T-cell (primary cell): Measurements from ENCODE around the gene DRC1. TPM values are rescaled to one million over a fixed set of nuclear protein-coding genes. Genes with fewer than 3 reads are reported as not detected.
"Not testable (repeated sequence)": the region's sequence is repeated elsewhere in the genome, so short reads cannot be mapped to it uniquely, and the experiment has no call there.

ENCODE experiments used
- ATAC-seq, 4 experiments: fragments of 200-7000 bp in 3 of 4; fragments of 150-1000 bp in 1 of 4; cut with Tn5 transposase; replicated peaks in 1 of 4; 1 replicate in 3 of 4; 2 replicates in 1 of 4; pipeline ENCODE4 v1.10.0; 2021; ENCODE audit warnings: moderate library complexity in 3 of 4, mild to moderate bottlenecking in 2 of 4, moderate number of reproducible peaks in 1 of 4
- CTCF ChIA-PET, 2 donors: fragments of 300-600 bp; sonication (Branson Sonifier 250); formaldehyde crosslinking; loops; one replicate each; lab custom pipeline; 2022; ENCODE audit warnings: antibody characterized with exemption in 2 of 2; lab: Charles Lee
- POLR2A ChIA-PET, 2 donors: fragments of 300-600 bp; sonication (Branson Sonifier 250); formaldehyde crosslinking; loops; one replicate each; lab custom pipeline; 2022; ENCODE audit warnings: antibody characterized with exemption in 2 of 2; lab: Charles Lee
- DNase-seq, 35 experiments: peaks; one replicate each; pipeline versions ENCODE4 v3.0.0 to v3.0.0-alpha.2; 2013 to 2023
- H3K27ac ChIP-seq: one replicate; pipeline ENCODE4 v1.5.1; 2013; ENCODE audit warnings: low read length
- H3K27me3 ChIP-seq, 2 experiments: replicated peaks in 1 of 2; 1 replicate in 1 of 2; 2 replicates in 1 of 2; pipeline versions ENCODE4 v1.6.1 to v1.7.0; 2013; ENCODE audit warnings: low read length in 1 of 2, mixed read lengths in 1 of 2; ENCODE audit not compliant: control insufficient read depth in 2 of 2, insufficient read depth in 2 of 2; ENCODE audit errors: extremely low read depth in 1 of 2
- H3K36me3 ChIP-seq, 2 donors: 1 replicate in 1 of 2; 2 replicates in 1 of 2; pipeline versions ENCODE4 v1.6.1 to v1.7.0; 2013; ENCODE audit warnings: low read length in 1 of 2; ENCODE audit not compliant: control insufficient read depth in 2 of 2, insufficient read depth in 1 of 2; ENCODE audit errors: extremely low read depth in 1 of 2
- H3K4me1 ChIP-seq, 2 experiments: 1 replicate in 1 of 2; 2 replicates in 1 of 2; pipeline versions ENCODE4 v1.6.1 to v1.7.0; 2013; ENCODE audit warnings: low read length in 2 of 2, mixed read lengths in 1 of 2; ENCODE audit not compliant: insufficient read depth in 2 of 2, control insufficient read depth in 1 of 2; ENCODE audit errors: extremely low read depth in 1 of 2
- H3K4me3 ChIP-seq, 2 donors: 1 replicate in 1 of 2; 2 replicates in 1 of 2; pipeline versions ENCODE4 v1.5.1 to v1.7.0; 2013; ENCODE audit warnings: mild to moderate bottlenecking in 2 of 2, low read length in 1 of 2, moderate library complexity in 1 of 2; ENCODE audit not compliant: control insufficient read depth in 1 of 2; ENCODE audit errors: extremely low read depth in 1 of 2
- H3K9me3 ChIP-seq: 2 replicates; pipeline ENCODE4 v1.7.0; 2013
- H3K27ac Mint-ChIP-seq, 2 donors: one replicate each; pipeline ENCODE4 v1.8.0; 2020 to 2021; ENCODE audit warnings: mild to moderate bottlenecking in 2 of 2, mixed read lengths in 2 of 2
- H3K27me3 Mint-ChIP-seq, 2 donors: one replicate each; pipeline ENCODE4 v1.8.0; 2021 to 2022; ENCODE audit warnings: mixed read lengths in 2 of 2
- H3K36me3 Mint-ChIP-seq: one replicate; pipeline ENCODE4 v1.8.0; 2021; ENCODE audit warnings: mixed read lengths
- H3K4me1 Mint-ChIP-seq, 3 donors: one replicate each; pipeline ENCODE4 v1.8.0; 2020 to 2022; ENCODE audit warnings: mixed read lengths in 3 of 3, mild to moderate bottlenecking in 1 of 3
- H3K4me3 Mint-ChIP-seq, 3 donors: one replicate each; pipeline ENCODE4 v1.8.0; 2020 to 2022; ENCODE audit warnings: mild to moderate bottlenecking in 3 of 3, mixed read lengths in 3 of 3, moderate library complexity in 3 of 3
- H3K9me3 Mint-ChIP-seq, 3 donors: one replicate each; pipeline ENCODE4 v1.8.0; 2020 to 2022; ENCODE audit warnings: mixed read lengths in 3 of 3
- WGBS: methylation state at CpG from one replicate; pipeline ENCODE4 v1.1.5; 2013; ENCODE audit warnings: missing lambda C conversion rate; ENCODE audit not compliant: insufficient coverage; 5-methylcytosine and 5-hydroxymethylcytosine counted together
- total RNA-seq, 35 experiments: library from RNA in 6 of 35; stranded (reverse) in 6 of 35; fragments of 120-200 nt in 1 of 35; gene quantifications; one replicate each; pipeline versions ENCODE4 v1.2.1 to v1.2.4 and lab custom pipeline; 2013 to 2026

Gene DRC1
- total RNA-seq (not detected), total RNA-seq (lab: John Stamatoyannopoulos, UW) (0 to 0.22 (median 0.05) reads per million in 29 experiments)
- total RNA-seq (2013) = not detected

DNA sequence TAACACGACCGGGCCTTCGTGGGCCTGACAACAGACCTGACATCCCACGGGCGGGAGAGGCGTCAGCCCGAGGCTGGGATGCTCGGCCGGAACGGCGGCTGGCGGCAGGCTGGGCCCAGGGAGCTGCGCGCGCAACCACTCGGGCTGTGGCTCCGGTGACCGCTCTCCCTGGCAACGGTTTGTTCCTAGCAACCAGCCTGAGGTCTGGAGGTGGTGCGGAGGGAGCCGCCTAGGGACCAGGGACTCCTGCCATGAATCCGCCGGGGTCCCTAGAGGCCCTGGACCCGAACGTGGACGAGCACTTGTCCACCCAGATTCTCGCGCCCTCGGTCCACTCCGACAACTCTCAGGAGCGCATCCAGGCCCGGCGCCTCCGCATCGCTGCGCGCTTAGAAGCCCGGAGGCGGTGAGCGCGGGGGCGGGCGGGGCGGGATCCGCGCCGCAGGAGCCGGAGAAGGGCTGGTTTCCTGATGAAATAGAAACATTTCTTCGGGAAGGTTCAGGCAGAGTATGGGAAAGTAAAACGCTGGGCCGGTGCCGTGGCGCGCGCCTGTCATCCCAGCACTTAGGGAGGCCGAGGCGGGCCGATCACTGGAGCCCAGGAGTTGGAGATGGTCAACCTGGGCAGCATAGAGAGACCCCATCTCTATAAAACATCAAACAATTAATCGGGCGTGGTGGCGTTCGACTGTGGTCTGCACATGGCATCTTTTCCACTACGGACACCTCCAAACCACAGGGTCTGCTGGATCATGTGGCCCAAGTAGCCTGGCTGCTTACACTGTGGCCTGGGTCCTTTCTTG is at the start of gene DRC1:
Gene DRC1 (plus strand): TSS at position 182 of the 803 bp plus-strand sequence. CDS start 70 bp downstream, at position 252.
- Mint-ChIP-seq H3K27ac (no peak within 1 kb of the TSS), H3K9me3 (no peaks in the 10 kb centered on the region), H3K4me3 (no peak within 1 kb of the TSS), H3K36me3 (peaks cover under 1% of the 10 kb centered on the region), H3K4me1 (peaks cover 9 to 12% (median 9%) of the 10 kb centered on the region in 3 donors), H3K27me3 (peaks cover 3 to 12% of the 10 kb centered on the region in 2 donors)
- no peak within 1 kb of the TSS for H3K4me3 ChIP-seq
- H3K4me1 ChIP-seq = peaks cover 0 to 5% of the 10 kb centered on the region in 2 experiments
- WGBS = 35% methylated on average over 42 of the region's 63 CpGs
- peak in 4 of 35 experiments; percentile 1 to 16 (median 6) for DNase-seq
- ChIA-PET CTCF (no interaction called here), POLR2A (no interaction called here)
- H3K9me3 ChIP-seq = no peaks in the 10 kb centered on the region
- ATAC-seq = no peak
- no peak within 1 kb of the TSS for H3K27ac ChIP-seq
- H3K36me3 ChIP-seq = no peaks in the 10 kb centered on the region
- H3K27me3 ChIP-seq = peaks cover 0 to 20% of the 10 kb centered on the region in 2 experiments

DNA sequence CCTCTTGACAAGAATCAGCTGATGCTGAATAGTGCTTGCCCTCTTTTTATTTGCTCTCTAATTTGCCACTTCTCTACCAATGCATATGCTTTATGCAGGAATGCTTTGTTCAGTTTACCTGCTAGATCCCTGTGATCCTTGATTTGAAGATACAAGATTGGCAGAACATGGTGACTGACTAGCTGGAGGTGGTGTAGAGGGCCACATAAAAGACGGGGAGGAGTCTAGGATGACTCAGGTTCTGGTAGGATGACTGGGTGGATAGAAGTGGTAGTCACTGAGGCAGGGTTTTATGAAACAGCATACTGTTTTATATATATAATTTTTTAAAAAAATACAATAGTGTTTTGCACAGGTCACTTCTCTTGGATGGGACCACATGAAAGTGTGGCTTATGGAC is 48.8 kb upstream of the DRC1 start:
- no peak overlapping the region for H3K4me3 ChIP-seq
- no peak overlapping the region for H3K27ac ChIP-seq
- no peaks in the 10 kb centered on the region for H3K27me3 Mint-ChIP-seq
- peaks cover 0 to 3% of the 10 kb centered on the region in 2 experiments for H3K4me1 ChIP-seq
- POLR2A ChIA-PET = no interaction called here
- peaks cover 58 to 67% (median 64%) of the 10 kb centered on the region in 3 donors for H3K4me1 Mint-ChIP-seq
- no CpG with 5 or more reads among the region's 1 CpG for WGBS
- peak in 2 of 4 experiments; percentile 54 to 56 for ATAC-seq
- H3K4me3 Mint-ChIP-seq = no peak overlapping the region
- H3K27ac Mint-ChIP-seq = no peak overlapping the region
- H3K36me3 ChIP-seq = peaks cover 0 to 2% of the 10 kb centered on the region in 2 donors
- no peaks in the 10 kb centered on the region for H3K9me3 Mint-ChIP-seq
- DNase-seq = no peak
- H3K27me3 ChIP-seq = no peaks in the 10 kb centered on the region
- H3K9me3 ChIP-seq = no peaks in the 10 kb centered on the region
- CTCF ChIA-PET = no interaction called here
- H3K36me3 Mint-ChIP-seq = peaks cover 15% of the 10 kb centered on the region

GRCh38 chr2:26354469-26354868 is 47.3 kb upstream of the DRC1 start:
- WGBS = 100% methylated on average over 2 of the region's 16 CpGs
- H3K27me3 ChIP-seq, H3K4me3 ChIP-seq, H3K9me3 ChIP-seq, H3K4me3 Mint-ChIP-seq, H3K27ac ChIP-seq, H3K4me1 ChIP-seq, DNase-seq, H3K27me3 Mint-ChIP-seq, H3K36me3 ChIP-seq, H3K9me3 Mint-ChIP-seq, H3K27ac Mint-ChIP-seq, ATAC-seq: not testable (repeated sequence)
- H3K36me3 Mint-ChIP-seq = peaks cover 17% of the 10 kb centered on the region
- H3K4me1 Mint-ChIP-seq = peaks cover 61 to 67% (median 62%) of the 10 kb centered on the region in 3 donors
- ChIA-PET POLR2A (interaction anchor here (0.6 kb wide), 2 partner anchors 8 to 140 kb away, joined by 3 read pairs; partner anchors contain the start of gene ADGRF3 (in 1 of the 2)), CTCF (interaction anchor here in 1 of 2 donors (0.7 kb wide), 1 partner anchor 24 kb away, joined by 4 read pairs; no protein-coding TSS in a partner anchor)

GRCh38 chr2:26355038-26355995 is 46.4 kb upstream of the DRC1 start:
- H3K4me1 ChIP-seq = no peaks in the 10 kb centered on the region
- no peak overlapping the region for H3K4me3 ChIP-seq
- no peaks in the 10 kb centered on the region for H3K27me3 Mint-ChIP-seq
- H3K36me3 Mint-ChIP-seq = peaks cover 17% of the 10 kb centered on the region
- ChIA-PET CTCF (interaction anchor here in 1 of 2 donors (0.5 kb wide), 1 partner anchor 763 kb away, joined by 4 read pairs; no protein-coding TSS in a partner anchor), POLR2A (interaction anchor here (0.6 to 1.1 kb wide), 3 partner anchors 9 to 141 kb away, joined by 3 read pairs; partner anchors contain the start of gene ADGRF3 (in 1 of the 2))
- no peak for ATAC-seq
- peaks cover 61 to 71% (median 67%) of the 10 kb centered on the region in 3 donors for H3K4me1 Mint-ChIP-seq
- H3K27me3 ChIP-seq = no peaks in the 10 kb centered on the region
- peaks cover 0 to 2% of the 10 kb centered on the region in 2 donors for H3K36me3 ChIP-seq
- no peak overlapping the region for H3K27ac ChIP-seq
- no peaks in the 10 kb centered on the region for H3K9me3 Mint-ChIP-seq
- no peak overlapping the region for H3K27ac Mint-ChIP-seq
- no peak overlapping the region for H3K4me3 Mint-ChIP-seq
- 93% methylated on average over 2 of the region's 9 CpGs for WGBS
- no peak for DNase-seq
- H3K9me3 ChIP-seq = no peaks in the 10 kb centered on the region

DNA sequence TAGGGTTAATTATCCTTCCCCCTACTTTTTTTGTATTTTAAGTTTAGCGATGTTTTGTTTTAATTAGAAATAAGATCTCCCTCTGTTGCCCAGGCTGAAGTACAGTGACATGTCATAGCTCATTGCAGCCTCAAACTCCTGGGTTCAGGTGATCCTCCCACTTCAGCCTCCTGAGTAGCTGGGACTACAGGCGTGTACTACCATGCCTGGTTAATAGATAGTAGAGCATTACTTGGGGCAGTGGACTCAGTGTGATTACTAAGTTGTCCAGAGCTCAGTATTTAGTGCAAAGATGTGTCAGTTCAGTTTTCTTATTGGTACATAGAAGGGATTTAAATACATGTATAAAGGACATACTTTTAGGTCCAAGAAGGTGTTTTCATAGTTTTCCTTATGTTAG is 45.6 kb upstream of the DRC1 start:
- DNase-seq (no peak), ATAC-seq (no peak)
- Histone ChIP-seq H3K36me3 (peaks cover 0 to 2% of the 10 kb centered on the region in 2 donors), H3K4me3 (no peak overlapping the region), H3K27me3 (no peaks in the 10 kb centered on the region), H3K9me3 (no peaks in the 10 kb centered on the region), H3K27ac (no peak overlapping the region), H3K4me1 (no peaks in the 10 kb centered on the region)
- Mint-ChIP-seq H3K4me1 (peaks cover 66 to 72% (median 69%) of the 10 kb centered on the region in 3 donors), H3K36me3 (peaks cover 14% of the 10 kb centered on the region), H3K27me3 (no peaks in the 10 kb centered on the region), H3K9me3 (no peaks in the 10 kb centered on the region), H3K4me3 (no peak overlapping the region), H3K27ac (no peak overlapping the region)
- WGBS = no CpG with 5 or more reads among the region's 2 CpGs
- ChIA-PET CTCF (no interaction called here), POLR2A (no interaction called here)

GRCh38 chr2:26356771-26357170 is 44.9 kb upstream of the DRC1 start:
- Histone ChIP-seq H3K36me3 (no peaks in the 10 kb centered on the region), H3K27ac (no peak overlapping the region), H3K4me1 (no peaks in the 10 kb centered on the region), H3K4me3 (no peak overlapping the region), H3K9me3 (no peaks in the 10 kb centered on the region), H3K27me3 (no peaks in the 10 kb centered on the region)
- ChIA-PET CTCF (no interaction called here), POLR2A (no interaction called here)
- no peak for DNase-seq
- H3K9me3 Mint-ChIP-seq = no peaks in the 10 kb centered on the region
- peaks cover 60 to 73% (median 67%) of the 10 kb centered on the region in 3 donors for H3K4me1 Mint-ChIP-seq
- peaks cover 14% of the 10 kb centered on the region for H3K36me3 Mint-ChIP-seq
- no peaks in the 10 kb centered on the region for H3K27me3 Mint-ChIP-seq
- no peak overlapping the region for H3K4me3 Mint-ChIP-seq
- no CpG with 5 or more reads among the region's 2 CpGs for WGBS
- no peak for ATAC-seq
- H3K27ac Mint-ChIP-seq = no peak overlapping the region
